HCT116 (cell line): ENCODE data around the gene HS6ST1.

Source experiments
- CEBPB ChIP-seq: IDR thresholded peaks from 2 replicates; pipeline ENCODE4 v1.6.1; 2012; ENCODE audit warnings: low read depth
- EGR1 ChIP-seq: IDR thresholded peaks from 2 replicates; pipeline ENCODE4 v1.6.1; 2012; ENCODE audit warnings: low read depth
- EZH2 ChIP-seq: fragments of 200-600 bp; sonication (generic); IDR thresholded peaks from 2 replicates; pipeline ENCODE4 v1.6.1; 2017; ENCODE audit warnings: antibody characterized with exemption, mixed run types
- POLR2A ChIP-seq: IDR thresholded peaks from 2 replicates; pipeline ENCODE4 v1.7.0; 2011; ENCODE audit warnings: borderline replicate concordance; ENCODE audit not compliant: insufficient read depth, insufficient read length; ENCODE audit errors: extremely low read depth
- POLR2AphosphoS5 ChIP-seq: IDR thresholded peaks from 2 replicates; pipeline ENCODE4 v1.6.1; 2011; ENCODE audit warnings: mild to moderate bottlenecking, low read depth, low read length, moderate library complexity
- RAD21 ChIP-seq: IDR thresholded peaks from 2 replicates; pipeline ENCODE4 v1.6.1; 2012; ENCODE audit warnings: low read depth, mild to moderate bottlenecking
- SIN3A ChIP-seq: IDR thresholded peaks from 2 replicates; pipeline ENCODE4 v1.6.1; 2012; ENCODE audit warnings: low read depth
- TCF7L2 ChIP-seq: IDR thresholded peaks from 2 replicates; pipeline ENCODE4 v1.7.0; 2011; ENCODE audit warnings: borderline replicate concordance, inconsistent platforms; ENCODE audit not compliant: insufficient read depth, insufficient read length; ENCODE audit errors: extremely low read depth
- ZFX ChIP-seq: fragments of 450-650 bp; IDR thresholded peaks from 2 replicates; pipeline ENCODE4 v1.6.1; 2017
- TF ChIP-seq, protein P1 (sequence below), 3 experiments: fragments of 200-600 bp in 1 of 3; sonication (generic) in 1 of 3; IDR thresholded peaks in 2 of 3; conservative IDR thresholded peaks in 1 of 3; 2 replicates each; pipeline ENCODE4 v1.5.1; 2012 to 2017; ENCODE audit warnings: low read depth in 2 of 3, low read length in 2 of 3, antibody characterized with exemption in 1 of 3, borderline replicate concordance in 1 of 3, control low read depth in 1 of 3, mild to moderate bottlenecking in 1 of 3, mixed read lengths in 1 of 3, mixed run types in 1 of 3, moderate library complexity in 1 of 3; ENCODE audit not compliant: insufficient read depth in 1 of 3
- TF ChIP-seq, protein P2 (sequence below): IDR thresholded peaks from 2 replicates; pipeline ENCODE4 v1.6.1; 2012; ENCODE audit warnings: low read depth
- TF ChIP-seq, protein P3 (sequence below): IDR thresholded peaks from 2 replicates; pipeline ENCODE4 v1.6.1; 2012

DNA sequence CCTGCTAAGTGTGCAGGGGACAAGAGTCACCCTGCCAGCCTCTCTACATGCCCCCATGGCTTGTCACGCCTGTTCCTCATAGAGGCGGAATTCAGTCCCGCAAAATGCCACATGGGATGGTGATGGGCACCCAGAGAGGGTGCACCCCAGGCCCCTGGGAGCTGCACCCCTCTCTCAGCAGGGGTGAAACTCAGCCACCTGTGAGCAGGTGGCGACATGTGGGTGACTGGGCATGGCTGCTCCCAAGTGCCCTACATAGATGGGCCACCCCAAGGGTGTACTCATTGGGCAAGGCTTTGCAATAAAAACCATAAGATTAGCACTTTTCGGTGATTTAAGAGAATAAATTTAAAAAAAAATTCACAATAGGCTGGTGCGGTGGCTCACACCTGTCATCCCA, 6.3 kb downstream of the HS6ST1 start:
- TF ChIP-seq, protein P1, sequence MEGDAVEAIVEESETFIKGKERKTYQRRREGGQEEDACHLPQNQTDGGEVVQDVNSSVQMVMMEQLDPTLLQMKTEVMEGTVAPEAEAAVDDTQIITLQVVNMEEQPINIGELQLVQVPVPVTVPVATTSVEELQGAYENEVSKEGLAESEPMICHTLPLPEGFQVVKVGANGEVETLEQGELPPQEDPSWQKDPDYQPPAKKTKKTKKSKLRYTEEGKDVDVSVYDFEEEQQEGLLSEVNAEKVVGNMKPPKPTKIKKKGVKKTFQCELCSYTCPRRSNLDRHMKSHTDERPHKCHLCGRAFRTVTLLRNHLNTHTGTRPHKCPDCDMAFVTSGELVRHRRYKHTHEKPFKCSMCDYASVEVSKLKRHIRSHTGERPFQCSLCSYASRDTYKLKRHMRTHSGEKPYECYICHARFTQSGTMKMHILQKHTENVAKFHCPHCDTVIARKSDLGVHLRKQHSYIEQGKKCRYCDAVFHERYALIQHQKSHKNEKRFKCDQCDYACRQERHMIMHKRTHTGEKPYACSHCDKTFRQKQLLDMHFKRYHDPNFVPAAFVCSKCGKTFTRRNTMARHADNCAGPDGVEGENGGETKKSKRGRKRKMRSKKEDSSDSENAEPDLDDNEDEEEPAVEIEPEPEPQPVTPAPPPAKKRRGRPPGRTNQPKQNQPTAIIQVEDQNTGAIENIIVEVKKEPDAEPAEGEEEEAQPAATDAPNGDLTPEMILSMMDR (IDR thresholded peaks at IDR 0.05 in 2 of 3, conservative IDR thresholded peaks at IDR 0.05 in 1 of 3; ENCODE audit: borderline replicate concordance in 1 of 3, insufficient read depth in 1 of 3, low read depth in 2 of 3, low read length in 2 of 3), result no peak
- TF ChIP-seq POLR2A (no peak), ZFX (no peak), POLR2AphosphoS5 (no peak), EZH2 (no peak), TCF7L2 (no peak), RAD21 (no peak), EGR1 (no peak), CEBPB (no peak), SIN3A (no peak)
- TF ChIP-seq, protein P2, sequence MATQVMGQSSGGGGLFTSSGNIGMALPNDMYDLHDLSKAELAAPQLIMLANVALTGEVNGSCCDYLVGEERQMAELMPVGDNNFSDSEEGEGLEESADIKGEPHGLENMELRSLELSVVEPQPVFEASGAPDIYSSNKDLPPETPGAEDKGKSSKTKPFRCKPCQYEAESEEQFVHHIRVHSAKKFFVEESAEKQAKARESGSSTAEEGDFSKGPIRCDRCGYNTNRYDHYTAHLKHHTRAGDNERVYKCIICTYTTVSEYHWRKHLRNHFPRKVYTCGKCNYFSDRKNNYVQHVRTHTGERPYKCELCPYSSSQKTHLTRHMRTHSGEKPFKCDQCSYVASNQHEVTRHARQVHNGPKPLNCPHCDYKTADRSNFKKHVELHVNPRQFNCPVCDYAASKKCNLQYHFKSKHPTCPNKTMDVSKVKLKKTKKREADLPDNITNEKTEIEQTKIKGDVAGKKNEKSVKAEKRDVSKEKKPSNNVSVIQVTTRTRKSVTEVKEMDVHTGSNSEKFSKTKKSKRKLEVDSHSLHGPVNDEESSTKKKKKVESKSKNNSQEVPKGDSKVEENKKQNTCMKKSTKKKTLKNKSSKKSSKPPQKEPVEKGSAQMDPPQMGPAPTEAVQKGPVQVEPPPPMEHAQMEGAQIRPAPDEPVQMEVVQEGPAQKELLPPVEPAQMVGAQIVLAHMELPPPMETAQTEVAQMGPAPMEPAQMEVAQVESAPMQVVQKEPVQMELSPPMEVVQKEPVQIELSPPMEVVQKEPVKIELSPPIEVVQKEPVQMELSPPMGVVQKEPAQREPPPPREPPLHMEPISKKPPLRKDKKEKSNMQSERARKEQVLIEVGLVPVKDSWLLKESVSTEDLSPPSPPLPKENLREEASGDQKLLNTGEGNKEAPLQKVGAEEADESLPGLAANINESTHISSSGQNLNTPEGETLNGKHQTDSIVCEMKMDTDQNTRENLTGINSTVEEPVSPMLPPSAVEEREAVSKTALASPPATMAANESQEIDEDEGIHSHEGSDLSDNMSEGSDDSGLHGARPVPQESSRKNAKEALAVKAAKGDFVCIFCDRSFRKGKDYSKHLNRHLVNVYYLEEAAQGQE, result no peak
- TF ChIP-seq, protein P3, sequence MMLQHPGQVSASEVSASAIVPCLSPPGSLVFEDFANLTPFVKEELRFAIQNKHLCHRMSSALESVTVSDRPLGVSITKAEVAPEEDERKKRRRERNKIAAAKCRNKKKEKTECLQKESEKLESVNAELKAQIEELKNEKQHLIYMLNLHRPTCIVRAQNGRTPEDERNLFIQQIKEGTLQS, result no peak
